OCI-M2 (cell line): Measurements from ENCODE around the gene SYT15B.
"Not testable (repeated sequence)": the region's sequence is repeated elsewhere in the genome, so short reads cannot be mapped to it uniquely, and the experiment has no call there.

Experiments used
- DNase-seq: peaks from one replicate; lab custom pipeline; 2025; ENCODE audit not compliant: unreplicated experiment; lab: John Stamatoyannopoulos, UW

The SYT15B gene

GRCh38 chr10:47730911-47731310 is 32.5 kb downstream of the SYT15B start:
- DNase-seq, result not testable (repeated sequence)

- DNase-seq, result not testable (repeated sequence)
Measured at GRCh38 chr10:47725740-47726139, 37.7 kb downstream of the SYT15B start.

- DNase-seq, result not testable (repeated sequence)
Measured at GRCh38 chr10:47725047-47725446, 38.3 kb downstream of the SYT15B start.

GRCh38 chr10:47724119-47724518 is 39.3 kb downstream of the SYT15B start:
- DNase-seq, result not testable (repeated sequence)

- DNase-seq, result not testable (repeated sequence)
Measured at GRCh38 chr10:47723362-47723761, 40.0 kb downstream of the SYT15B start.

GRCh38 chr10:47717011-47717769 is 46.2 kb downstream of the SYT15B start:
- DNase-seq, result not testable (repeated sequence)
